ENCODE measurements around the gene KCTD17.

DNA sequence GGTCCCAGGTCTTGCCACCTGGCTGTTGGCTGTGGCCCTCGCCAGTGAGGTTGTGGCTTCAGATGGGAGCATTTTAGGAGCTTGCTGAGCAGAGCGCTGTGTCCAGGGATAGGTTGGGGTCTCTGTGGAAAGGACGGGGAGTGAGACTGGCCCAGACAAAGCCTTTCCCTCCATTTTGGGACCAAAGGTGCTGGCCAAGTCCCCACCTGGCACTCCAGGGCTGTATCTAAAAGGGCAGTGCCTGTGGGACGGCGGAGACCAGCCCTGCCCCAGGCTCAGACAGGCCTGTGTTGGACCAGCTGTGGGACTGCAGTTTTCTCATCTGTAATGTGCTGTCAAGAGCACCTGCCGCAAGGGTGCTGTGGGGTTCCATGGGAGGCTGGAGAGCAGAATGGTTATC lies 5.0 kb upstream of the KCTD17 start:
- no peak for TF ChIP-seq POLR2A (IDR thresholded peaks at IDR 0.05; ENCODE audit: low read depth)
- no peak for TF ChIP-seq POLR2AphosphoS5 (IDR thresholded peaks at IDR 0.05)

Measured in esophagus muscularis mucosa (tissue), 2 donors.